Stimulated activated memory B cell treated with anti-CD40 and anti-IgM and Interleukin-4, amounts not matched to agents 10 μg/mL and 1 μg/mL and 100 μg/mL, for 72 hours (primary cell): ENCODE data around the gene CAMKMT.

ENCODE experiments used
- ATAC-seq: fragments of 150-1000 bp; cut with Tn5 transposase; 2 replicates; pipeline ENCODE4 v1.10.0; 2021
- H3K27ac Mint-ChIP-seq: one replicate; pipeline ENCODE4 v1.8.0; 2022; ENCODE audit warnings: mild to moderate bottlenecking, mixed read lengths
- H3K27me3 Mint-ChIP-seq: one replicate; pipeline ENCODE4 v1.8.0; 2022; ENCODE audit warnings: mixed read lengths
- H3K36me3 Mint-ChIP-seq: one replicate; pipeline ENCODE4 v1.8.0; 2022; ENCODE audit warnings: mixed read lengths
- H3K4me1 Mint-ChIP-seq: one replicate; pipeline ENCODE4 v1.8.0; 2022; ENCODE audit warnings: mixed read lengths
- H3K4me3 Mint-ChIP-seq: one replicate; pipeline ENCODE4 v1.8.0; 2022; ENCODE audit warnings: mild to moderate bottlenecking, moderate library complexity, mixed read lengths
- H3K9me3 Mint-ChIP-seq: one replicate; pipeline ENCODE4 v1.8.0; 2022; ENCODE audit warnings: mixed read lengths

Gene CAMKMT

GRCh38 chr2:44689516-44689915 lies 327.8 kb downstream of the CAMKMT start:
- Mint-ChIP-seq H3K9me3 (no peaks in the 10 kb centered on the region), H3K27me3 (no peaks in the 10 kb centered on the region), H3K36me3 (no peaks in the 10 kb centered on the region), H3K4me1 (peaks cover 6% of the 10 kb centered on the region), H3K27ac (peak overlapping the region; percentile 17), H3K4me3 (no peak overlapping the region)
- ATAC-seq = peak; percentile 55

- Mint-ChIP-seq H3K27me3 (no peaks in the 10 kb centered on the region), H3K27ac (no peak overlapping the region), H3K4me1 (peaks cover 6% of the 10 kb centered on the region), H3K4me3 (no peak overlapping the region), H3K9me3 (no peaks in the 10 kb centered on the region), H3K36me3 (no peaks in the 10 kb centered on the region)
- no peak for ATAC-seq
Observed at GRCh38 chr2:44691174-44691785, 329.5 kb downstream of the CAMKMT start.

GRCh38 chr2:44692821-44693220 lies 331.1 kb downstream of the CAMKMT start:
- no peak for ATAC-seq
- Mint-ChIP-seq H3K27ac (no peak overlapping the region), H3K36me3 (no peaks in the 10 kb centered on the region), H3K4me3 (no peak overlapping the region), H3K4me1 (peaks cover 6% of the 10 kb centered on the region), H3K9me3 (no peaks in the 10 kb centered on the region), H3K27me3 (no peaks in the 10 kb centered on the region)

- Mint-ChIP-seq H3K9me3 (no peaks in the 10 kb centered on the region), H3K27me3 (no peaks in the 10 kb centered on the region), H3K27ac (no peak overlapping the region), H3K36me3 (peaks cover under 1% of the 10 kb centered on the region), H3K4me3 (no peak overlapping the region), H3K4me1 (no peaks in the 10 kb centered on the region)
- ATAC-seq = no peak
Observed at GRCh38 chr2:44700824-44701223, 339.1 kb downstream of the CAMKMT start.

- H3K9me3 Mint-ChIP-seq = no peaks in the 10 kb centered on the region
- no peaks in the 10 kb centered on the region for H3K27me3 Mint-ChIP-seq
- peaks cover 12% of the 10 kb centered on the region for H3K36me3 Mint-ChIP-seq
- peaks cover 18% of the 10 kb centered on the region for H3K4me1 Mint-ChIP-seq
- ATAC-seq = no peak
- no peak overlapping the region for H3K27ac Mint-ChIP-seq
- H3K4me3 Mint-ChIP-seq = no peak overlapping the region
Observed at GRCh38 chr2:44705356-44705755, 343.6 kb downstream of the CAMKMT start.

GRCh38 chr2:44705876-44706480 lies 344.2 kb downstream of the CAMKMT start:
- Mint-ChIP-seq H3K4me1 (peaks cover 18% of the 10 kb centered on the region), H3K36me3 (peaks cover 12% of the 10 kb centered on the region), H3K9me3 (no peaks in the 10 kb centered on the region), H3K4me3 (no peak overlapping the region), H3K27ac (no peak overlapping the region), H3K27me3 (no peaks in the 10 kb centered on the region)
- ATAC-seq = no peak

GRCh38 chr2:44706681-44707553 lies 345.2 kb downstream of the CAMKMT start:
- H3K27me3 Mint-ChIP-seq = no peaks in the 10 kb centered on the region
- H3K4me1 Mint-ChIP-seq = peaks cover 18% of the 10 kb centered on the region
- H3K36me3 Mint-ChIP-seq = peaks cover 12% of the 10 kb centered on the region
- no peak overlapping the region for H3K27ac Mint-ChIP-seq
- H3K9me3 Mint-ChIP-seq = no peaks in the 10 kb centered on the region
- no peak overlapping the region for H3K4me3 Mint-ChIP-seq
- ATAC-seq = no peak

GRCh38 chr2:44707945-44708660 lies 346.4 kb downstream of the CAMKMT start:
- Mint-ChIP-seq H3K9me3 (no peaks in the 10 kb centered on the region), H3K36me3 (peaks cover 12% of the 10 kb centered on the region), H3K27ac (peak overlapping the region; percentile 95), H3K4me1 (peaks cover 18% of the 10 kb centered on the region), H3K27me3 (no peaks in the 10 kb centered on the region), H3K4me3 (peak overlapping the region; percentile 87)
- ATAC-seq = peak; percentile 90

GRCh38 chr2:44708661-44709000 lies 346.9 kb downstream of the CAMKMT start:
- Mint-ChIP-seq H3K4me3 (peak overlapping the region; percentile 87), H3K9me3 (no peaks in the 10 kb centered on the region), H3K27ac (peak overlapping the region; percentile 95), H3K27me3 (no peaks in the 10 kb centered on the region), H3K36me3 (peaks cover 12% of the 10 kb centered on the region), H3K4me1 (peaks cover 19% of the 10 kb centered on the region)
- no peak for ATAC-seq

GRCh38 chr2:44713170-44713569 lies 351.4 kb downstream of the CAMKMT start:
- Mint-ChIP-seq H3K4me3 (no peak overlapping the region), H3K27me3 (no peaks in the 10 kb centered on the region), H3K4me1 (peaks cover 31% of the 10 kb centered on the region), H3K9me3 (no peaks in the 10 kb centered on the region), H3K27ac (peak overlapping the region; percentile 76), H3K36me3 (no peaks in the 10 kb centered on the region)
- ATAC-seq = peak; percentile 82

- ATAC-seq = no peak
- no peaks in the 10 kb centered on the region for H3K27me3 Mint-ChIP-seq
- no peaks in the 10 kb centered on the region for H3K9me3 Mint-ChIP-seq
- H3K4me3 Mint-ChIP-seq = no peak overlapping the region
- peaks cover 18% of the 10 kb centered on the region for H3K4me1 Mint-ChIP-seq
- H3K27ac Mint-ChIP-seq = no peak overlapping the region
- H3K36me3 Mint-ChIP-seq = no peaks in the 10 kb centered on the region
Observed at GRCh38 chr2:44715671-44716081, 353.9 kb downstream of the CAMKMT start.

- no peaks in the 10 kb centered on the region for H3K27me3 Mint-ChIP-seq
- H3K4me1 Mint-ChIP-seq = peaks cover 18% of the 10 kb centered on the region
- no peak for ATAC-seq
- H3K4me3 Mint-ChIP-seq = no peak overlapping the region
- H3K36me3 Mint-ChIP-seq = no peaks in the 10 kb centered on the region
- no peak overlapping the region for H3K27ac Mint-ChIP-seq
- no peaks in the 10 kb centered on the region for H3K9me3 Mint-ChIP-seq
Observed at GRCh38 chr2:44716131-44716530, 354.4 kb downstream of the CAMKMT start.

GRCh38 chr2:44718431-44718830 lies 356.7 kb downstream of the CAMKMT start:
- Mint-ChIP-seq H3K4me1 (peaks cover 32% of the 10 kb centered on the region), H3K36me3 (no peaks in the 10 kb centered on the region), H3K27ac (no peak overlapping the region), H3K27me3 (no peaks in the 10 kb centered on the region), H3K9me3 (no peaks in the 10 kb centered on the region), H3K4me3 (no peak overlapping the region)
- ATAC-seq = no peak

GRCh38 chr2:44719562-44719961 lies 357.8 kb downstream of the CAMKMT start:
- peaks cover 27% of the 10 kb centered on the region for H3K4me1 Mint-ChIP-seq
- no peak overlapping the region for H3K4me3 Mint-ChIP-seq
- H3K36me3 Mint-ChIP-seq = peaks cover 5% of the 10 kb centered on the region
- H3K27me3 Mint-ChIP-seq = no peaks in the 10 kb centered on the region
- H3K9me3 Mint-ChIP-seq = no peaks in the 10 kb centered on the region
- no peak overlapping the region for H3K27ac Mint-ChIP-seq
- ATAC-seq = no peak

- Mint-ChIP-seq H3K4me3 (no peak overlapping the region), H3K27ac (no peak overlapping the region), H3K36me3 (peaks cover 5% of the 10 kb centered on the region), H3K4me1 (peaks cover 19% of the 10 kb centered on the region), H3K27me3 (no peaks in the 10 kb centered on the region), H3K9me3 (no peaks in the 10 kb centered on the region)
- ATAC-seq = no peak
Observed at GRCh38 chr2:44722026-44722625, 360.4 kb downstream of the CAMKMT start.
